Fibroblast of skin of abdomen (primary cell): Measurements from ENCODE around the gene NUDT1.

Experiments
- DNase-seq: peaks from one replicate; pipeline ENCODE4 v3.0.0-alpha.2; 2013

The NUDT1 gene

GRCh38 chr7:2271273-2272026, 29.4 kb downstream of the NUDT1 start:
- no peak for DNase-seq

GRCh38 chr7:2272031-2272430, 30.0 kb downstream of the NUDT1 start:
- DNase-seq: no peak

GRCh38 chr7:2273866-2274265, 31.8 kb downstream of the NUDT1 start:
- no peak for DNase-seq

GRCh38 chr7:2274666-2275065, 32.6 kb downstream of the NUDT1 start:
- no peak for DNase-seq

GRCh38 chr7:2275101-2275500, 33.1 kb downstream of the NUDT1 start:
- no peak for DNase-seq

- no peak for DNase-seq
These were observed 34.1 kb downstream of the NUDT1 start for GRCh38 chr7:2276107-2276506.

- no peak for DNase-seq
These were observed 36.0 kb downstream of the NUDT1 start for GRCh38 chr7:2278026-2278425.

- DNase-seq: no peak
These were observed 37.9 kb downstream of the NUDT1 start for GRCh38 chr7:2279896-2280295.

- no peak for DNase-seq
These were observed 38.4 kb downstream of the NUDT1 start for GRCh38 chr7:2280424-2280823.

GRCh38 chr7:2281541-2281940, 39.5 kb downstream of the NUDT1 start:
- DNase-seq: peak; percentile 60

GRCh38 chr7:2282185-2282751, 40.2 kb downstream of the NUDT1 start:
- no peak for DNase-seq

GRCh38 chr7:2283074-2283473, 41.0 kb downstream of the NUDT1 start:
- no peak for DNase-seq

- DNase-seq: no peak
These were observed 45.7 kb downstream of the NUDT1 start for GRCh38 chr7:2287745-2288144.

GRCh38 chr7:2288503-2288902, 46.5 kb downstream of the NUDT1 start:
- DNase-seq: no peak

- DNase-seq: peak; percentile 48
These were observed 47.1 kb downstream of the NUDT1 start for GRCh38 chr7:2289111-2289586.

GRCh38 chr7:2289621-2290020, 47.6 kb downstream of the NUDT1 start:
- DNase-seq: no peak

- no peak for DNase-seq
These were observed 48.9 kb downstream of the NUDT1 start for GRCh38 chr7:2290877-2291276.

GRCh38 chr7:2295936-2296620, 54.1 kb downstream of the NUDT1 start:
- DNase-seq: no peak

GRCh38 chr7:2296832-2297231, 54.8 kb downstream of the NUDT1 start:
- no peak for DNase-seq

- peak; percentile 72 for DNase-seq
These were observed 57.3 kb downstream of the NUDT1 start for GRCh38 chr7:2299131-2299829.

GRCh38 chr7:2299870-2300512, 58.0 kb downstream of the NUDT1 start:
- no peak for DNase-seq
